ENCODE results near the gene MOV10L1. TPM values are rescaled to one million over a fixed set of nuclear protein-coding genes. Genes with fewer than 3 reads are reported as not detected.

The MOV10L1 gene
- total and polyA plus RNA-seq, 9 of the 15 experiments (the other 6 are each of a cell fraction or from before 2014, with no cell fraction given), result 0.06 to 0.43 (median 0.15) TPM

DNA sequence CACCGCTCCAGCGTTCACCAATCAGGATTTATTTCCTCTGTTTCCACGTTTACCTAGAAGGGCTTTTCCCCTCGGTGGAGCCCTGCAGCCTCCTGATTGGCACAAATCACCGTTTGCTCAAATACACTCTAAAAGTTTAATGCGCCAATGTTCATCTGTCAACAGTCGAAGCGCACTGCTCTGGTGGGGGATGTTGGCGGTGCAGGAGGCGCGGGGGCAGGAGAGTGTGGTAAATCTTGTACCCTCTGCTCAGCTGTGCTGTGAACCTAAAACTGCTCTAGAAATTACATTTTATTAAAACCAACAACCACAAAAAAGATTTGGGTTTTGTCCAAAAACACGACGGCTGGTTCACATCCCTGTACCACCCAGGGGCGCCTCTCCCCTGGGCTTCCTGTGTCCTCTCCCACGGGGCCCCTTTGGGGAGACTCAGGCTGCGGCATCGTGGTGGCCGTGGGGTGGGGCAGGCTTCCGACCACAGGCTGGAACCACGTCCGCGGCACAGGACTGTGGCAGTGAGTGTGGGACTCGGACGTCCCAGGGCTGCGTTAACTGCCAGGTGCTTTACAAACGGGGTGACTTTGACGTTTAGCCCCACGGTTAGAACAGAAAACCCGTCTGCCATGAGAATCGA, 45.2 kb upstream of the MOV10L1 start:
- H3K4me1 ChIP-seq (replicated peaks in 1 of 2; ENCODE audit: control insufficient read depth in 2 of 2, insufficient read depth in 2 of 2, low read length in 2 of 2), result peaks cover 0 to 30% of the 10 kb centered on the region in 2 experiments; a peak in 2 of 5 replicates
- no peak for ATAC-seq
- H3K9me3 ChIP-seq (replicated peaks; ENCODE audit: control insufficient read depth, insufficient read depth, low read depth, low read length), result no peaks in the 10 kb centered on the region
- POLR2A ChIA-PET, result no interaction called here
- H3K4me3 ChIP-seq, result no peak overlapping the region
- 30% methylated on average over 15 of the region's 30 CpGs for WGBS (ENCODE audit: insufficient coverage, low coverage, missing lambda C conversion rate)
- FAIRE-seq, result no peak
- in situ Hi-C loops (cut with MboI), result no loop called here
- no peak overlapping the region for H2AFZ ChIP-seq (ENCODE audit: low read depth, low read length)
- H3K27me3 ChIP-seq (ENCODE audit: control insufficient read depth in 2 of 2, insufficient read depth in 2 of 2, low read length in 2 of 2), result peaks cover 2 to 61% of the 10 kb centered on the region in 2 experiments; a peak in 3 of 5 replicates
- H3K27ac ChIP-seq (ENCODE audit: extremely low read depth, low read depth, low read length), result no peak overlapping the region
- no peak for DNase-seq (ENCODE audit: extremely low read depth in 1 of 4, low spot score in 3 of 4)
- no TSS peak for BruUV-seq (replicated peaks)
- H4K20me1 ChIP-seq (replicated peaks; ENCODE audit: control insufficient read depth, insufficient read depth, low read length), result 0 out of 2 replicates have a peak, but pooled peaks cover 3% of the 10 kb centered on the region
- H3K4me2 ChIP-seq (ENCODE audit: insufficient read depth, low read length), result no peak overlapping the region
- H3K36me3 ChIP-seq (ENCODE audit: control insufficient read depth, insufficient read depth, low read length), result no peaks in the 10 kb centered on the region
- TF ChIP-seq, protein P1, sequence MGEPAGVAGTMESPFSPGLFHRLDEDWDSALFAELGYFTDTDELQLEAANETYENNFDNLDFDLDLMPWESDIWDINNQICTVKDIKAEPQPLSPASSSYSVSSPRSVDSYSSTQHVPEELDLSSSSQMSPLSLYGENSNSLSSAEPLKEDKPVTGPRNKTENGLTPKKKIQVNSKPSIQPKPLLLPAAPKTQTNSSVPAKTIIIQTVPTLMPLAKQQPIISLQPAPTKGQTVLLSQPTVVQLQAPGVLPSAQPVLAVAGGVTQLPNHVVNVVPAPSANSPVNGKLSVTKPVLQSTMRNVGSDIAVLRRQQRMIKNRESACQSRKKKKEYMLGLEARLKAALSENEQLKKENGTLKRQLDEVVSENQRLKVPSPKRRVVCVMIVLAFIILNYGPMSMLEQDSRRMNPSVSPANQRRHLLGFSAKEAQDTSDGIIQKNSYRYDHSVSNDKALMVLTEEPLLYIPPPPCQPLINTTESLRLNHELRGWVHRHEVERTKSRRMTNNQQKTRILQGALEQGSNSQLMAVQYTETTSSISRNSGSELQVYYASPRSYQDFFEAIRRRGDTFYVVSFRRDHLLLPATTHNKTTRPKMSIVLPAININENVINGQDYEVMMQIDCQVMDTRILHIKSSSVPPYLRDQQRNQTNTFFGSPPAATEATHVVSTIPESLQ (CRISPR knock-in tag; IDR thresholded peaks at IDR 0.05), result no peak
- TF ChIP-seq, protein P2, sequence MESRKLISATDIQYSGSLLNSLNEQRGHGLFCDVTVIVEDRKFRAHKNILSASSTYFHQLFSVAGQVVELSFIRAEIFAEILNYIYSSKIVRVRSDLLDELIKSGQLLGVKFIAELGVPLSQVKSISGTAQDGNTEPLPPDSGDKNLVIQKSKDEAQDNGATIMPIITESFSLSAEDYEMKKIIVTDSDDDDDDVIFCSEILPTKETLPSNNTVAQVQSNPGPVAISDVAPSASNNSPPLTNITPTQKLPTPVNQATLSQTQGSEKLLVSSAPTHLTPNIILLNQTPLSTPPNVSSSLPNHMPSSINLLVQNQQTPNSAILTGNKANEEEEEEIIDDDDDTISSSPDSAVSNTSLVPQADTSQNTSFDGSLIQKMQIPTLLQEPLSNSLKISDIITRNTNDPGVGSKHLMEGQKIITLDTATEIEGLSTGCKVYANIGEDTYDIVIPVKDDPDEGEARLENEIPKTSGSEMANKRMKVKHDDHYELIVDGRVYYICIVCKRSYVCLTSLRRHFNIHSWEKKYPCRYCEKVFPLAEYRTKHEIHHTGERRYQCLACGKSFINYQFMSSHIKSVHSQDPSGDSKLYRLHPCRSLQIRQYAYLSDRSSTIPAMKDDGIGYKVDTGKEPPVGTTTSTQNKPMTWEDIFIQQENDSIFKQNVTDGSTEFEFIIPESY (CRISPR knock-in tag; IDR thresholded peaks at IDR 0.05), result peak; percentile 92
- no peak overlapping the region for H3K9ac ChIP-seq (ENCODE audit: insufficient read depth in 1 of 2, low read depth in 2 of 2, low read length in 2 of 2)
- CTCF ChIA-PET (ENCODE audit: low intra/inter-chr PET ratio), result no interaction called here
- intact Hi-C loops (cut with micrococcal nuclease), result no loop called here
- H3K79me2 ChIP-seq (ENCODE audit: control insufficient read depth, insufficient read depth, low read length), result no peaks in the 10 kb centered on the region
- H3K9me1 ChIP-seq (ENCODE audit: control insufficient read depth, insufficient read depth, low read length), result no peaks in the 10 kb centered on the region

All from K562 (cell line).